ENCODE data around the gene ZDHHC1. TPM values are rescaled to one million over a fixed set of nuclear protein-coding genes. Genes with fewer than 3 reads are reported as not detected.
A peak's percentile ranks its signal among the peaks of the same experiment; 100 is the strongest.

The ZDHHC1 gene
- total and polyA plus RNA-seq, 2 of the 13 experiments (the other 11 are each of a cell fraction or from before 2014, with no cell fraction given) = 0.51 to 1.1 TPM

DNA sequence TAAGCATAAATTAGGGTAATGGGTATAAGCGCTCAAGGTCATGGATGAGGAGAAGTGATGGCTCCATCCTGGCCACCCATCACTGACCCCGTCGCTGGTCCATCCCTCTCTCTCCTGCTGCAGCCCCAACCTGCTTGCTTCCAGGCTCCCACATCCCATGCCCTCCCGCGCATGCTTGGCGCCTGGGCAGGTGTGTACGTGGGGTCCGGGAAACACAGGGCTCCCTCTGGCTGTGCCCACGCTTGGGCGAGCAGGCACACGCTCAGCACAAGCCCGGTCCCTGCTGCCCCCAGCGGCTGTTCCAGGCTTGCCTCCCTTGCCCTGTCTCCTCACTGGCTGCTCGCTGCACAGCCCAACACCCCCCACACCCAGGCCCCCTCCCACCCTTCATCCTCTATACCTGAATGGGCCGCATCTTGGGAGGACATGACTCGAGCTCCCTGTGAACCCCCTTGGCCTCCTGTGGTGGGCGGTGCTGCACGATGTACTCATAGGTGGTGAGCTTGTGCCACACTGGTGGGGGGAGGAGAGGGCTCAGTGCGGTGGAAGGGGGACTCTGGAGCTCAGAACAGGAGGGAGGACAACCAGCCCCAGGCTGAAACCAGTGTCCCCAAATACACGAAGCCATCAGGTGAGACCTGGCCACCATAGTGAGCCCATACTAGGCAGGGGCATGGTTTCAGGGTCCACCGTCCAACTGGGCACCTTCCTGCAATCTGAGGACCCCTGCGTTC is 18.3 kb downstream of the ZDHHC1 start (continued):
- TF ChIP-seq ZNF629 (CRISPR knock-in tag; conservative IDR thresholded peaks at IDR 0.05) (0 out of 2 replicates have a peak, but pooled peaks have one; percentile 32), ZNF607 (CRISPR knock-in tag; IDR thresholded peaks at IDR 0.05; ENCODE audit: borderline replicate concordance) (no peak), SOX6 (IDR thresholded peaks at IDR 0.05) (no peak), SOX6 (CRISPR knock-in tag; IDR thresholded peaks at IDR 0.05) (no peak), NR2F2 (IDR thresholded peaks at IDR 0.05; ENCODE audit: borderline replicate concordance, low read depth) (no peak), TCF7L2 (IDR thresholded peaks at IDR 0.05; ENCODE audit: low read depth, low read length) (no peak), CEBPB (IDR thresholded peaks at IDR 0.05; ENCODE audit: borderline replicate concordance, low read depth, low read length) (no peak), HNRNPK (IDR thresholded peaks at IDR 0.05; ENCODE audit: low read depth, low read length, poor library complexity, severe bottlenecking) (peak; percentile 14), ZNF230 (CRISPR knock-in tag; IDR thresholded peaks at IDR 0.05) (no peak), HDAC6 (IDR thresholded peaks at IDR 0.05; ENCODE audit: low read depth, low read length) (no peak), CREB1 (IDR thresholded peaks at IDR 0.05) (no peak), CREB1 (CRISPR knock-in tag; IDR thresholded peaks at IDR 0.05) (no peak)
- TF ChIP-seq, protein P1, sequence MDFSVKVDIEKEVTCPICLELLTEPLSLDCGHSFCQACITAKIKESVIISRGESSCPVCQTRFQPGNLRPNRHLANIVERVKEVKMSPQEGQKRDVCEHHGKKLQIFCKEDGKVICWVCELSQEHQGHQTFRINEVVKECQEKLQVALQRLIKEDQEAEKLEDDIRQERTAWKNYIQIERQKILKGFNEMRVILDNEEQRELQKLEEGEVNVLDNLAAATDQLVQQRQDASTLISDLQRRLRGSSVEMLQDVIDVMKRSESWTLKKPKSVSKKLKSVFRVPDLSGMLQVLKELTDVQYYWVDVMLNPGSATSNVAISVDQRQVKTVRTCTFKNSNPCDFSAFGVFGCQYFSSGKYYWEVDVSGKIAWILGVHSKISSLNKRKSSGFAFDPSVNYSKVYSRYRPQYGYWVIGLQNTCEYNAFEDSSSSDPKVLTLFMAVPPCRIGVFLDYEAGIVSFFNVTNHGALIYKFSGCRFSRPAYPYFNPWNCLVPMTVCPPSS (IDR thresholded peaks at IDR 0.05) = no peak
- TF ChIP-seq, protein P2, sequence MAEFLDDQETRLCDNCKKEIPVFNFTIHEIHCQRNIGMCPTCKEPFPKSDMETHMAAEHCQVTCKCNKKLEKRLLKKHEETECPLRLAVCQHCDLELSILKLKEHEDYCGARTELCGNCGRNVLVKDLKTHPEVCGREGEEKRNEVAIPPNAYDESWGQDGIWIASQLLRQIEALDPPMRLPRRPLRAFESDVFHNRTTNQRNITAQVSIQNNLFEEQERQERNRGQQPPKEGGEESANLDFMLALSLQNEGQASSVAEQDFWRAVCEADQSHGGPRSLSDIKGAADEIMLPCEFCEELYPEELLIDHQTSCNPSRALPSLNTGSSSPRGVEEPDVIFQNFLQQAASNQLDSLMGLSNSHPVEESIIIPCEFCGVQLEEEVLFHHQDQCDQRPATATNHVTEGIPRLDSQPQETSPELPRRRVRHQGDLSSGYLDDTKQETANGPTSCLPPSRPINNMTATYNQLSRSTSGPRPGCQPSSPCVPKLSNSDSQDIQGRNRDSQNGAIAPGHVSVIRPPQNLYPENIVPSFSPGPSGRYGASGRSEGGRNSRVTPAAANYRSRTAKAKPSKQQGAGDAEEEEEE (CRISPR knock-in tag; IDR thresholded peaks at IDR 0.05; ENCODE audit: borderline replicate concordance) = no peak

Measured in HepG2 (cell line).